Prostate gland (tissue), 2 donors: ENCODE results near the gene GNAI2. TPM values are rescaled to one million over a fixed set of nuclear protein-coding genes. Genes with fewer than 3 reads are reported as not detected.
A peak's percentile ranks its signal among the peaks of the same experiment; 100 is the strongest.

ENCODE experiments used
- DNase-seq: peaks from one replicate; pipeline ENCODE4 v3.0.0-alpha.2; 2019; ENCODE audit warnings: low spot score
- H3K27ac ChIP-seq, 2 donors: fragments of 200-600 bp; sonication (generic); 2 replicates each; pipeline ENCODE4 v1.5.1; 2017 to 2019
- H3K27me3 ChIP-seq: fragments of 200-600 bp; sonication (generic); replicated peaks from 2 replicates; pipeline ENCODE4 v1.5.1; 2019; ENCODE audit not compliant: insufficient read depth
- H3K36me3 ChIP-seq, 2 donors: fragments of 200-600 bp; sonication (generic); 1 replicate in 1 of 2; 2 replicates in 1 of 2; pipeline versions ENCODE4 v1.5.1 to v1.8.1; 2017 to 2019
- H3K4me1 ChIP-seq: fragments of 200-600 bp; sonication (generic); replicated peaks from 2 replicates; pipeline ENCODE4 v1.5.1; 2019
- H3K4me3 ChIP-seq, 2 donors: fragments of 200-600 bp; sonication (generic); 2 replicates each; pipeline ENCODE4 v1.5.1; 2017 to 2019
- H3K9me3 ChIP-seq: fragments of 200-600 bp; sonication (generic); 2 replicates; pipeline ENCODE4 v1.5.1; 2017
- POLR2A ChIP-seq: fragments of 450-650 bp; IDR thresholded peaks from one replicate; pipeline ENCODE4 v1.6.1; 2016; ENCODE audit warnings: antibody characterized with exemption, mild to moderate bottlenecking
- POLR2AphosphoS5 ChIP-seq: sonication (generic); formaldehyde crosslinking; IDR thresholded peaks from one replicate; pipeline ENCODE4 v1.6.1; 2017; ENCODE audit warnings: antibody characterized with exemption
- WGBS: methylation state at CpG from one replicate; pipeline ENCODE4 v1.1.5; 2018; 5-methylcytosine and 5-hydroxymethylcytosine counted together
- intact Hi-C: fragments of 100-400 bp; cut with DNase I; formaldehyde crosslinking; loops from one replicate; pipeline ENCODE4 v1.14.2; 2022
- total RNA-seq, 2 donors: library from RNA; depleted of rRNA; stranded (reverse); fragments of >200 nt; gene quantifications; one replicate each; pipeline ENCODE4 v1.1.0, GENCODE V29; 2016
- TF ChIP-seq, protein P1 (sequence below), 4 experiments: fragments of 200-600 bp in 2 of 4; fragments of 450-650 bp in 2 of 4; sonication (generic) in 2 of 4; IDR thresholded peaks; 1 replicate in 3 of 4; 2 replicates in 1 of 4; pipeline ENCODE4 v1.5.1; 2016 to 2019; ENCODE audit warnings: antibody characterized with exemption in 4 of 4, mild to moderate bottlenecking in 2 of 4, moderate library complexity in 2 of 4

Gene GNAI2
- total RNA-seq, 2 donors from 2014 or later, result 118 to 301 TPM

- peaks cover 25% of the 10 kb centered on the region for H3K4me1 ChIP-seq
- H3K4me3 ChIP-seq, result no peak overlapping the region
These were observed 5.2 kb downstream of the GNAI2 start for GRCh38 chr3:50241163-50241562.

GRCh38 chr3:50241713-50242380 lies 5.8 kb downstream of the GNAI2 start:
- WGBS, result 68% methylated on average over 7 of the region's 7 CpGs
- peak overlapping the region in 1 of 2 donors; percentile 29 for H3K27ac ChIP-seq

More at GRCh38 chr3:50241163-50241562, 5.2 kb downstream of the GNAI2 start:
- TF ChIP-seq, protein P1, sequence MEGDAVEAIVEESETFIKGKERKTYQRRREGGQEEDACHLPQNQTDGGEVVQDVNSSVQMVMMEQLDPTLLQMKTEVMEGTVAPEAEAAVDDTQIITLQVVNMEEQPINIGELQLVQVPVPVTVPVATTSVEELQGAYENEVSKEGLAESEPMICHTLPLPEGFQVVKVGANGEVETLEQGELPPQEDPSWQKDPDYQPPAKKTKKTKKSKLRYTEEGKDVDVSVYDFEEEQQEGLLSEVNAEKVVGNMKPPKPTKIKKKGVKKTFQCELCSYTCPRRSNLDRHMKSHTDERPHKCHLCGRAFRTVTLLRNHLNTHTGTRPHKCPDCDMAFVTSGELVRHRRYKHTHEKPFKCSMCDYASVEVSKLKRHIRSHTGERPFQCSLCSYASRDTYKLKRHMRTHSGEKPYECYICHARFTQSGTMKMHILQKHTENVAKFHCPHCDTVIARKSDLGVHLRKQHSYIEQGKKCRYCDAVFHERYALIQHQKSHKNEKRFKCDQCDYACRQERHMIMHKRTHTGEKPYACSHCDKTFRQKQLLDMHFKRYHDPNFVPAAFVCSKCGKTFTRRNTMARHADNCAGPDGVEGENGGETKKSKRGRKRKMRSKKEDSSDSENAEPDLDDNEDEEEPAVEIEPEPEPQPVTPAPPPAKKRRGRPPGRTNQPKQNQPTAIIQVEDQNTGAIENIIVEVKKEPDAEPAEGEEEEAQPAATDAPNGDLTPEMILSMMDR (IDR thresholded peaks at IDR 0.05), result no peak
- TF ChIP-seq POLR2AphosphoS5, result no peak
- Histone ChIP-seq H3K36me3 (no peaks in the 10 kb centered on the region), H3K27ac (peak overlapping the region in 1 of 2 donors; percentile 29), H3K9me3 (no peaks in the 10 kb centered on the region), H3K27me3 (no peaks in the 10 kb centered on the region)
- no peak for DNase-seq
- intact Hi-C loops, result no loop called here
- 64% methylated on average over 4 of the region's 4 CpGs for WGBS

DNA sequence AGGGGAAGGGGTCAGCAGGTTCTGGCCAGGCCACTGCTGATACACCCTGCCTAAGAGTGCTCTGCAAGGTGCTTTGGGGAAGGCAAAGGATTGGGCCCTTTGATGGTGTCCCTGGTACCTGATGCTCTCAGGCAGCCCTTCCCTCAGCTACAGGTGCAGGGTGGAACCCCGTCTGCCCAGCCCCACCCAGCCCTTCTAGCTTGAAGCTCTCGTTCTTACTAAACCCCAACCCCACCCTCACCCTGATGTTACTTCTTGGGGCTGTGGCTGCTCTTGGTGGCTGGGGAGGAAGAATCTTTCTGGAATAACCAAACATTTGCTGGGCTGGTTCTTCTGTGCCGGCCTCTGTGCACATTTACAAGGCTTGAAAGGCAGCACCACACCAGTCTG lies 6.4 kb downstream of the GNAI2 start:
- Histone ChIP-seq H3K4me1 (peaks cover 29% of the 10 kb centered on the region), H3K36me3 (no peaks in the 10 kb centered on the region), H3K4me3 (no peak overlapping the region), H3K27ac (peak overlapping the region in 1 of 2 donors; percentile 40), H3K9me3 (no peaks in the 10 kb centered on the region), H3K27me3 (no peaks in the 10 kb centered on the region)
- no peak for DNase-seq
- TF ChIP-seq, protein P1 (IDR thresholded peaks at IDR 0.05), result no peak
- no peak for TF ChIP-seq POLR2A
- no peak for TF ChIP-seq POLR2AphosphoS5
- intact Hi-C loops, result no loop called here
- WGBS, result 54% methylated on average over 3 of the region's 3 CpGs

More at GRCh38 chr3:50241713-50242380, 5.8 kb downstream of the GNAI2 start:
- no peak for DNase-seq
- Histone ChIP-seq H3K9me3 (no peaks in the 10 kb centered on the region), H3K36me3 (no peaks in the 10 kb centered on the region), H3K4me1 (peaks cover 29% of the 10 kb centered on the region), H3K27me3 (no peaks in the 10 kb centered on the region), H3K4me3 (no peak overlapping the region)
- TF ChIP-seq POLR2AphosphoS5 (no peak), POLR2A (no peak)
- TF ChIP-seq, protein P1 (IDR thresholded peaks at IDR 0.05), result no peak
- intact Hi-C loops, result no loop called here

- no peak overlapping the region for H3K4me3 ChIP-seq
These were observed 7.0 kb downstream of the GNAI2 start for GRCh38 chr3:50242851-50243542.

More at GRCh38 chr3:50242851-50243542, 7.0 kb downstream of the GNAI2 start:
- TF ChIP-seq, protein P1 (IDR thresholded peaks at IDR 0.05), result peak in 1 of 4 experiments; percentile 18
- no peak for TF ChIP-seq POLR2A
- no peak for DNase-seq
- 49% methylated on average over 14 of the region's 14 CpGs for WGBS
- Histone ChIP-seq H3K9me3 (no peaks in the 10 kb centered on the region), H3K36me3 (no peaks in the 10 kb centered on the region), H3K27ac (peak overlapping the region in 1 of 2 donors; percentile 40), H3K27me3 (no peaks in the 10 kb centered on the region), H3K4me1 (peaks cover 24% of the 10 kb centered on the region)
- intact Hi-C loops, result no loop called here
